ENCODE data around the gene CLEC16A.

- TF ChIP-seq CTCF (IDR thresholded peaks at IDR 0.05), result no peak
- no peak for TF ChIP-seq EZH2phosphoT487 (IDR thresholded peaks at IDR 0.05)
Observed at GRCh38 chr16:11017499-11017898, 73.1 kb downstream of the CLEC16A start.
